ENCODE measurements around the gene PLEKHO2.

PLEKHO2 gene

GRCh38 chr15:64915518-64916227 is 74.0 kb downstream of the PLEKHO2 start:
- DNase-seq = no peak

- DNase-seq = no peak
These were observed 74.7 kb downstream of the PLEKHO2 start for GRCh38 chr15:64916365-64916764.

GRCh38 chr15:64917211-64917610 is 75.5 kb downstream of the PLEKHO2 start:
- DNase-seq = no peak

All from amniotic stem cell (primary cell).